Posterior vena cava (tissue), 2 donors: ENCODE data around the gene ALS2CL. TPM values are rescaled to one million over a fixed set of nuclear protein-coding genes. Genes with fewer than 3 reads are reported as not detected.
A peak's percentile ranks its signal among the peaks of the same experiment; 100 is the strongest.

Source experiments
- DNase-seq: peaks from one replicate; pipeline ENCODE4 v3.0.0-alpha.2; 2020; ENCODE audit warnings: low spot score
- intact Hi-C, 2 donors: fragments of 100-400 bp; cut with DNase I; formaldehyde crosslinking; loops; one replicate each; pipeline versions ENCODE4 v1.14.1 to v1.14.2; 2022 to 2023
- total RNA-seq, 2 donors: library from RNA; stranded (reverse); fragmentation: NEBNext Ultra II Directional; extraction: Animal tissue kit (Norgen Biotek cat#: 25700); gene quantifications; one replicate each; pipeline ENCODE4 v1.2.1, GENCODE V29; 2021
- donor health status: DM: yes; HTN: yes; CAD: no.
- donor health status: DM: yes; HTN: yes; CAD: no.

The ALS2CL gene
- total RNA-seq, 2 donors from 2014 or later, result 12.1 to 12.5 TPM

DNA sequence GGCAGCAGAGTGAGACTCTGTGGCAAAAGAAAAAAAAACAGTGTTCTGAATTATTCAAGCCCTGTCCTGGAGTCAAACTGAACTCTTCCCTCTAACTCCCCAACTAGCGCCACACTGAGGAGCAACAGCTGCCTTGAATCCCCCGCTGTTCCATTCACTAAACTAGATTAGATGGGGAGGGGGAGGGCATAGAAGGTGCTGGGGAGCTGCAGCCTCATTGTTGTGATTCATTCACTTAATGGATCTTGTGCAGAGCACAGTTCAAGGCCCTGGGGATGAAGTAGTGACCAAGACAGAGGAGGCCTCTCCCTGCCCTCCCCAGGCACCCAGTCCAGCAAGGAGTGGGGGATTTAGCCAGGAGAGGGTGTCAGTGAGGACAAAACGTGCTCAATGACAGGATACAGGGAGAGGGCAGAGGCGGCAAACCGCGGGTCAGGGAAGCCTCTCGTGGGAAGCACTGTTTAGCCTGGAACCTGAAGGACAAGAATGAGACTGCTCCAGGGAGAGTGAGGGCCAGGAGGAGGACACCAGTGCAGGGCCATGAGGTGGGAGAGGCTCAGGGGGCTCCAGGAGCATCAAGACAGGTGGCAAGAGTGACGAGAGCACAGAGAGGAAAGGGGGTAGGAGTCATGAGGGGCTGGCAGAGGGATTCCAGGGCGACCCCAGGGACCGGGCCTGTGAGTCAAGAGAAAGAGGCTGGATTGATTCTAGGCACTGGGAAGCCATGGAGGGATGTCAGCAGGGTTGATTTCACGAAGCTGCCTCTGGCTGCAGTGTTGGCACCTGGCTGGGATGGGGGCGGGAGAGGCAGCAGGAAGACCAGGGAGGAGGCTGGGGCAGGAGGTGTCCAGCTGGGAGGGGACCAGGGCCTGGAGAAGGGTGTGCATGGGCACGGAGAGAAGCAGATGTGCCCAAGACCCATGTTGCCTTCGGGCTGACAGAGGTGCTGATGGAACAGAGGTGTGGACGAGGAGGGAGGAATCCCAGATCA, 31.4 kb downstream of the ALS2CL start:
- intact Hi-C loops, result loop anchor here in 1 of 2 donors (2.0 kb wide), 1 partner anchor 77 kb away; no protein-coding TSS in a partner anchor
- no peak for DNase-seq

DNA sequence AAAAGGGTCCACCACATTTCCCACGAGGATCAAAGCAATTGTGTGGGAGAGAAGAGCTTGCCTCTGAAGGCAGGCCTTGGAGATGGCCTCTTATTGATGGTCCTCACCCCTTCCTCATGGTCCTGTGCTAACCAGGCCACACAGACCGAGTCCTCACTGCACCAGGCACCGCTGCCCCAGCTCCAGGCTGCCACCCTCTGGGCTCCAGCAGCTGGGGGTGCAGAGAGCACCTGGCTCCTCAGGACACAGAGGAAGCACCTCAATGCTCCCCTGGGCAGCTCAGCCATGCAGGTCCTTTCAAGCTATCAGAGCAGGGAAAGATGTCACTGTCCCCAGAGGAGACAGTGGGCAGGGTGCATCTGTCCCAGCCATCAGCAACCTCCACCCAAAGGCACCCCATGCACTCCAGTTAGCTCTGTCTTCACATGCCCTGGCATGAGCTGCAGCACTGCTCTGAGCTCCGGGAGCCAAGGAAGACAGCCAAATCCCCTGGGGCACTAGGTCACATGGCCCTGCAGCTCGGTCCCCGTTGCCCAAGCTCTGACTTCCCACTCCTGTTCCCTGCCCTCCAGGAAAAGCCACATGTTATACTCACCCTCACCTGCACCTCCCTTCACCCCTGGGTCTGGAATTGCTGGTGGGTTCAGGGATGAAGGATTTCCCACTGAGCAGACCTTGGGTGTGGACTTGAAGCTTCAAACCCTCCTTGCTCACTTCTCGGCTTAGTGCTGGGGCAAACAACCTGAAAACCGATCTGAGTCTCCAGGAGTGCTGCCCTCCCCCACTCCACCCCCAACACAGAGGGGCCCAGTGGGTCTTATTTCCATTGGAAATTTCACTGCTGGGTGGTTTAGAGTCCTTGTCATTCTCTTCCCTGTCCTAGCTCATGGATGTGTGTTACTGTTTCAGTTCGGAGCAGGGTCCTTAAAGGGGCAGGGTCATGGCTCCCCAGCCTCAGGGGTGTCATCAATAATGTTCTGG, 32.6 kb downstream of the ALS2CL start:
- intact Hi-C loops, result no loop called here
- no peak for DNase-seq

DNA sequence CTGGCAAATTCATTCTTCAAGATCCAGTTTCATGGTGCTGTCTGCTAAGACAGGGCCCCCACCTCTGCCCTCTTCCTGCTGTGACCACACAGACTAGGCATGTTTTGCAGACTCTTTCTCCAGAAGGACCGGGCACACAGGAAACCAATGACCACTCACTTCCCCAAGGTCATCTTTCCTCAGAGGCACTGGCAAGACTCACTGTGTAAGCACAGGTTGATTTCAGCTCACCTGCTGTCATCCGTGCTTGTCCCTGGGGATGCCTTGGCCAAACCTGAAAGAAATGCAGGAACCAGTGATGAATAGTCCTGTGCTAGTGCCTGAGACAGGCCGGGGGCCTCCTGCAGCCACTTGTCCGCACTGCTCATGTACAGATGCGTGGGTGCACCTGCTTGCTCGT, 33.5 kb downstream of the ALS2CL start:
- DNase-seq, result no peak
- intact Hi-C loops, result no loop called here

DNA sequence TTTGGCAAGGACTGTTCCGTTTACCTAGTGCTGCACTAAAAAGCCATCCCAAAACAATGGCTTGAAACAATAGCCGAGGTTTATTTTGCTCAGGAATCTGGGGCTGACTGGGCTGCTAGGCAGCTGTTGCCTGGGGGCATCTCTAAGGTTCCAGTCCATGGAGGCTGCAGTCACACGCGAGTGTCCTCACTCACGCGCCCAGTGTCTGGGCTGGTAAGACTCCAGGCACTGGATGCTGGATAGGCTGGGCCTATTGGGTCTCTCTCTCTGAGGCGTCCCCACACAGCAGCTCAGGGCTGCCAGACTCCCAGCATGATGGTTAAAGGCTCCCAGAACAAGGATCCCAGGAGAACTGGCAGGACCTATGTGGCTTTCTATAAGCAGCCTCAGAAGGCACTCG, 34.2 kb downstream of the ALS2CL start:
- intact Hi-C loops, result no loop called here
- DNase-seq, result no peak

DNA sequence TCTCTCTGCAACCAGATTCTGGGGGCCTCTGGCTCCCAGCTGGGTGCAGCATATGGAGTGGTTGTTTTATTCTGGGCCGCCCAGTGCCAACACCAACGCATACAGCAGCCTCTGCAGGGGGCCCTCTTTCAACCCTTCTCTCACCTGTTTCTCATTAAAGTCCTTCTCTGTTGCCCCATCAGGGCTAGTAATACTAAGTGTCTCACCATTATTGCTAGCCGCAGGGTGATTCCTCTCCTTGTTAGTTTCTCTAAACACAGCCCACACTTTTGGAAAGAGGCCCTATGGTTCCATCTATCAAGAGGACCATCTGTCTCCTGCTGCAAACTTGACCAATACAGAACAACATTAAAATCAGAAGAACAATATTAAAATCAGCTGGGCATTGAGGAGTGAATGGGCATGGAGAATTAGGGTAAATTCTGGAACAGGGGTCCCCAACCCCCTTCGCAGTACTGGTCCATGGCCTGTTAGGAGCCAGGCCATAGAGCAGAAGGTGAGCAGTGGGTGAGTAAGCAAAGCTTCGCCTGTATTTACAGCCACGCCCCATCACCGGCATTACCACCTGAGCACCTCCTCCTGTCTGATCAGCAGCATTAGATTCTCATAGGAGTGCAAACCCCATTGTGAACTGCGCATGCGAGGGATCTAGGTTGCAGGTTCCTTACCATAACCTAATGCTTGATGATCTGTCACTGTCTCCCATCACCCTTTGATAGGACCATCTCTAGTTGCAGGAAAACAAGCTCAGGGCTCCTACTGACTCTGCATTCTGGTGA, 36.5 kb downstream of the ALS2CL start:
- intact Hi-C loops, result no loop called here
- DNase-seq, result no peak

DNA sequence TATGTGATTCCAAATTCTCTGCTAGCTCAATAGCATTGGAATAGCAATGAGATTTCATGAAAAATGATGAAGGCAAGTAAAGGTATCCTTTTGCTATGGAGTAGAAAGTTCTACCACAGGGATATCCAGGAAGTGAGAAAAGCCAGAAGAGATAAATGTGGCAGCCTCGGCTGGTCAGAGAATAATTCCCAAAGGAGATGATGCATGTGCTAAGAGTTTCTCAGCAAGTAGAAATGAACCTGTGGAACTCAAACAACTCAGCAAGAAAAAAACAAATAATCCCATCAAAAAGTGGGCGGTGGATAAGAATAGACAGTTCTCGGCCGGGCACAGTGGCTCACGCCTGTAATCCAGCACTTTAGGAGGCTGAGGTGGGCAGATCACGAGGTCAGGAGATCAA, 38.2 kb downstream of the ALS2CL start:
- DNase-seq, result no peak
- intact Hi-C loops, result no loop called here

DNA sequence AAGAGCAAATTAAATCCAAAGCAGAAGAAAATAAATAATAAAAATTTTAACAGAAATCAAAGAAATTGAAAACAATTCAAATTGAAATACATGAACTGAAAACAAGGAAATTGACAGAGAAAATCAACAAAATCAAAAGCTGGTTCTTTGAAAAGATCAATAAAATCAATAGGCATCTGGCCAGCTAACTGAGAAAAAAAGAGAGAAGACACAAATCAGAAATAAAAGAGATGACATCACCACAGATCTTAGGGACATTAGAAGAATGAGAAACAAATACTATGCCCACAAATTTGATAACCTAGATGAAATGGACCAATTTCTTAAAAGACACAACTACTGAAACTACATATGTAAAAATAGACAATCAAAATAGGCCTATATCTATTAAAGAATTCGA, 42.4 kb downstream of the ALS2CL start:
- no peak for DNase-seq
- intact Hi-C loops, result no loop called here

DNA sequence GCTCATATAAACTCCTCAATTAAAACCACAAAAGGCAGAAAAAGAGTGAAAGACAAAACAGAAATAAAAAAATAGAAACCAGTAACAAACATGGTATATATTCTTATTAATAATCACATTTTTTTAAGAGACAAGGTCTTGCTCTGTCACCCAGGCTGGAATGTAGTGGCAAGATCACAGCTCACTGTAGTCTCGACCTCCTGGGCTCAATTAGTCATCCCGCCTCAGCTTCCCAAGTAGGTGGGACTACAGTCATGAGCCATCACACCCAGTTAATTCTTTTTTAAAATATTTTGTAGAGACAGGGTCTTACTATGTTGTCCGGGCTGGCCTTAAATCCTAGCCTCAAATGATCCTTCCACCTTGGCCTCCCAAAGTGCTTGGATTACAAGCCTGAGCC, 44.0 kb downstream of the ALS2CL start:
- no peak for DNase-seq
- intact Hi-C loops, result no loop called here

DNA sequence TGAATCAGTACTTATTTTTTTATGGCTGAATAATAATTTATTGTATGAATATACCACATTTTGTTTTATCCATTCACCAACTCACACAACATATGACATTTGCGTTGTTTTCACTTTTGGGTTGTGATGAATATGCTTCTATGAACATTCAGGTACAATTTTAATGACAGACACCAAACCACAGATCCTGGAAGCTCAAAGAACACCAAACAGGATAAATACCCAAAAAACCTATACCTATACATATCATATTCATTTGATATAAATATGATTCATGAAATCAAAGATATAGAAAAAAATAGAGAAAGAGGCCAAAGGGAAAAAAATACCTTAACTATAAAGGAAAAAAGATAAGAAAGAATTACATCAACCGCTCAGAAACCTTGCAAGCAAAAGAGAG, 45.4 kb downstream of the ALS2CL start:
- DNase-seq, result no peak
- intact Hi-C loops, result no loop called here

DNA sequence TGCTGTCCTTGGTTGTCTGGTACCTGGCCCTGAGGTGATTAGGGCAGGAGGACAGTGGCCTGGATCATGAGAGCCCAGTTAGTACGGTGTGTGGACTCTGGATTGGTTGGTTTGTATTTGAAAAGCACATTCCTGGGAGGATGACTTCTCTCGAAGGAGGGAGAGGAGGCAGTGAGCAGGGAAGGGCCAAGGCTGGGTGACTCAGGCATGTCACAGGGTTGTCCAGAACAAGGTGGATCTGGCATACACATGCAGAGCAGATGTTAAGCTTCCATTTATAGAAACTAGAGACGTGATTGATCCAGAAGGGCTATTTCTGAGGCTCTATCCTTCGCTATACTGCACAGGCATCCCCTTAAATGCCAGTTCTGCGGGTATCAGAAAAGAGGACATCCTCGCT, 46.8 kb downstream of the ALS2CL start:
- intact Hi-C loops, result no loop called here
- DNase-seq, result no peak

DNA sequence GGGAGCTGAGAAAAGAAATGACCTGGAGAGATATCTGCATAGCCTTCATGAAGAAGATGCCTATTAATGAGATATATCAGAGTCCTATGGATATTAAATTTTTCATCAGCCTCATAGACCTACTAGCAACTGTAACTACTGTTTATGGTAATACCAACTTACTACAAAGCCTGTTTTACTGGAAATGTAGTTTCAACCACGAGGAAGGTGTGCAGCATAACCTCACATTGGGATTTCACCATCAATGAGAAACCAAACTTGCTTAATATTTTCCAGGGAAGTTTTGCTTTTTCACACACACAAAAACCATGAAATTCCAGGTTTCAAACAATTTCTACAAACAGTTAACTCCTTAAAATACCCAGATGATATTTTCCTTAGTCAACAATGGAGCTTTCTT, 49.8 kb downstream of the ALS2CL start:
- intact Hi-C loops, result no loop called here

DNA sequence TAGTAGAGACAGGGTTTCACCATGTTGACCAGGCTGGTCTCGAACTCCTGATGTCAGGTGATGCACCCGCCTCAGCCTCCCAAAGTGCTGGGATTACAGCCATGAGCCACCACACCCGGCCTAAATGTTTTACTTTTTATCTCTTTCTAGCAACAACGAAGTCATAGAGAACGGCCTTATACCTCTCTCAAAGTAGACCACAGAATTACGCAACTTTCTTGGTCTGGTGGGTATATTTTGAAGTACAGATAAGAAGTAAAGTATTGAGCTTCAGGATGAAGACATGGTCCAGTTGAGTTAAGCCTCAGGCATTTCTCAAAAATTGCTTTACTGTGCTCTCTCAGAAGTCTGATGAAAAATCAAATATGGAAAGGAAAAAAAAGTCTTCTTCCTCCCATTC, 50.5 kb downstream of the ALS2CL start:
- no peak for DNase-seq
- intact Hi-C loops, result no loop called here

More for the DNA sequence above, 49.8 kb downstream of the ALS2CL start:
- no peak for DNase-seq

DNA sequence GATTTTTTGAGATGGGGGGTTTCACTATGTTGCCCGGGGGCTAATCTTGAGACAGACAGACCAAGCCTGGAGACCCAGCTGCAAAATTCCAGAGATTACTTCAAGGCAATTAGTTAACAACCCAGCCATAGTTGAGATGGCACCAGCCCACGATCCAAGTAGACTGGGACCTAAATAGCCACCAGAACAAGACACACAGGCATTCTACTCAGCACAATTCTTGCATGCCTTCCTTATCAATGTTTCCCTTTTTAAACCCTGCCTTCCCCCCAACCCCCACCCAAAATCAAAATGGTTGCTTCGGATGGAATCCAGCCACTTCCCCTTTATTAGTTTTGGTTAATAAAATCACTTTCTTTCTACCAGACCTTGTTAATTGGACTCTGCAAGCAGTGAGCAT, 52.6 kb downstream of the ALS2CL start:
- no peak for DNase-seq
- intact Hi-C loops, result no loop called here

DNA sequence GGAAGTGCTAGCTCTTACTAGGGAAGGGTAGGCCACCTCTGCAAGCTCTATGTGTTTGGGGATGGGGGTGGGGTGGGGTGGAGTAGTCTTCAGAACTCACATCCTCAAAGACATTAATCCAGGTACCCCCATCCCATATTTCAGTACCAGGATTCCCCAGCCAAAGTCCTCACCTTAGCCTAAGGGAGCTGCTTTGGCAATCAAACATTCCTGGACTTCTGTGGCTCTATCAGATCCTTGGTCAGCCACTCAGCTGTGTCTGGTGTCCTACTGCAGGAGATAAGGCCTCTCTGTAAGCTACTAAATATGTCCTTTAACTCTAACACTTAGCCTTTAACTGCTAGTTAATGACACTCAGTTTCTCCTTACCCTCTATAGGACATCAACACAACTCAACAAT, 54.3 kb downstream of the ALS2CL start:
- no peak for DNase-seq
- intact Hi-C loops, result no loop called here

DNA sequence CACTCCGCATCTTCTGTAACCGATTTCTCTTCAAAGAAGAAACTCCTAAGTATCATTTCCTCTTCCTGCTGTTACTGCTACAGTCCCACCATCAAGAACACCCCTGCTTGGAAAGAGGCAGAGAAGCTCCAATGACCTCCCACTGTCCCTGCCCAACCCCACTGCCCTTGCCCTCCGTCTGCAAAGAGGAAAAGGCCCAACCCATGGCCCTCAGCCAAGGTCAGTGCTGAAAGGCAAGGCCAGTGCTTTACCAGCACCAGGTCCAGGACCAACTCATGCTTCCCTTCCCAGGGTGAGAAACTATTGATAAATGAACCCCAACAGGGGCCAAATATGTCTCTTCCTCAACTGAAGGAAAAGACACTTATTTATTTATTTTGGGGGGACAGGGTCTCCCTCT, 58.6 kb downstream of the ALS2CL start:
- intact Hi-C loops, result loop anchor here in 1 of 2 donors (5.0 kb wide), 1 partner anchor 148 kb away; no protein-coding TSS in a partner anchor
- DNase-seq, result no peak

DNA sequence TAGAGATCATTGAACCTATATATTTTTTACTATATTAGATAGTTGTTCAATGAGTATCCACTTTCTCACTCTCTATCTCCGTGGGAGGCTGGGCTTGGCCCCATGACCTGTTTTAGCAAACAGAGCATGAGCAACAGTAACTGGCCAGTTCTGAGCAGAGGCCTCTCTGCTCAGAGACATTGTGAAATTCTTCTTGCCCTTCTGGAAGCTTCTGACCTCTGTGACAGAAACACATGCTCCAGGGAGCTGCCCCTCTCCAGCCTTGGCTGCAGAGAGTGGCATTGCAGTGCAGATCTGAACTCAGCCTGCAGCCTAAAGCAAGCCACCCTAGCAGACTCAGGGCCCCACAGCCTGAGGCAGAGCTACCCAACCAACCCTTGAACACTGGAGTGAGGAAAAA, 60.7 kb downstream of the ALS2CL start:
- DNase-seq, result no peak
- intact Hi-C loops, result loop anchor here (2.0 to 5.0 kb wide), 2 partner anchors 145 to 146 kb away; no protein-coding TSS in a partner anchor

DNA sequence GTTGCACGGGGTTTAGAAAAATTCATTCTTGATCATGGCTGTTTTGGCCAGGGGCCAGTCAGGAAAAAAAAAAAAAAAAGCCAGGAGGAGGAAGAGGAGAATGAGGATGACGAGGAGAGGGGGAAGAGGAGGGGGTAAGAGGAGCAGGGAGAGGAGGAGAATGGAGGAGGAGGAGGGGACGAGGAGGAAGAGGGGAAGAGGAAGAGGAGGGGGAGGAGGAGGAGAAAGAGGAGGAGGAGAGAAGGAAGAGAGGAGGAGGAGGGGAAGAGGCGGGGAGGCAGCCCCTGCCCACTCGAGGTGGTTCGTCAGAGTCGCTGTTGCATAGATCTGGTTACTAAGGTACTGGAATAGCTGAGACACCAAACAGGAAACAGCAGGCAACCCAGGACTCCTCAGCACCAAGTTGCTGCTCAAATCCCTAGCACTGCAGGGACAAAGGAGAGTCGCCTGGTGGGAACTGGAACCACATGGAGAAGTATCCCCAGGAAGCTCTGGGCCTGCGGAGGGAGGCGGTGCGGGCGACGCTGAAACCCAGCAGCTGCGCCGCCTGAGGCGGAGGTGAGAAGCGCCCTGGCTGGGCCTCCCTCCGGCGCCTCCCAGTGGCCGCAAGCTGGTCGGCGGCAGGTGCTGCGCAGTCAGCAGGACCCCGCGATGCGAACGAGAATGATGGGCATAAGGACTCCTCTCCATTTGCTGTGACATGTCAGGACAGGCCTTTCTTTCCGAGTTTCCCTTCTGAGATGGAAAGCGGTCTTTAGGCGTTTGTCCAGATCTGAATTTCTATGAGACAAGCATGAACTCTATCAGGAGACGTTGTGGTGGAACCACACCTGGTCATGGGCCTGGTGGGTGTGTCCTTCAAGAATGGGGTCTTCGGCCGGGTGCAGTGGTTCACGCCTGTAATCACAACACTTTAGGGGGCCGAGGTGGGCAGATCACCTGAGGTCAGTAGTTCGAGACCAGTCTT, 63.6 kb downstream of the ALS2CL start:
- intact Hi-C loops, result loop anchor here in 1 of 2 donors (5.0 kb wide), 1 partner anchor 143 kb away; no protein-coding TSS in a partner anchor
- peak; percentile 94 for DNase-seq

DNA sequence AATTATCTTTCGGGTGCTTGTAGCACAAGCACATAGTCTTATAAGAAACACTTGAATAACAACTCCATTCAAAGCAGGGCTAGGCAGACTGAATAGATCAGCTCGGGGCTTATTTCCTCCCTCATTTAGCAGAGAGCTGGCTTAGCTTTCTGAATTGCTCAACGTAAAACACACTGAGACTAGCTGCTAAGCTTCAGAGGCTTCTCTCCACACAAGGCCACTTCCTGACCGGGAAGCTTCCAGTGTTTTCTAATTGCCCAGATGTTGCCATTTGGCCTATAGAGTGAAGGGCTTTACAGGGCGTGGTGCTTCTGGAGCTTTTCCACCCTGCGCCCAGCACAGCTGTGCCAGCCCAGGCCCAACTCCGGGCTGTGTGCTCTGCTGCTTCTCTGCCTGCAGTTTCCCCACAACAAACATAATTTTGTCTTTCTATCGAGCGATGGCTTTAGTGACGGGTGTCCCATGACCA, 64.5 kb downstream of the ALS2CL start:
- intact Hi-C loops, result no loop called here

More for the DNA sequence above, 64.5 kb downstream of the ALS2CL start:
- no peak for DNase-seq
